ENCODE data around the gene AKT1.

GRCh38 chr14:104751539-104752422 is 43.8 kb downstream of the AKT1 start:
- TF ChIP-seq POLR2AphosphoS5 (IDR thresholded peaks at IDR 0.05) (no peak), CTCF (IDR thresholded peaks at IDR 0.05) (no peak)

All from gastroesophageal sphincter (tissue), 3 donors.